ENCODE measurements around the gene FN1.

Gene FN1

GRCh38 chr2:215379948-215380347, 55.9 kb downstream of the FN1 start:
- no peak overlapping the region for H3K4me3 ChIP-seq (IDR thresholded peaks at IDR 0.05; ENCODE audit: insufficient read depth, low read depth, low read length)
- H4K20me1 ChIP-seq (ENCODE audit: insufficient read depth), result no peaks in the 10 kb centered on the region
- TF ChIP-seq, protein P1, sequence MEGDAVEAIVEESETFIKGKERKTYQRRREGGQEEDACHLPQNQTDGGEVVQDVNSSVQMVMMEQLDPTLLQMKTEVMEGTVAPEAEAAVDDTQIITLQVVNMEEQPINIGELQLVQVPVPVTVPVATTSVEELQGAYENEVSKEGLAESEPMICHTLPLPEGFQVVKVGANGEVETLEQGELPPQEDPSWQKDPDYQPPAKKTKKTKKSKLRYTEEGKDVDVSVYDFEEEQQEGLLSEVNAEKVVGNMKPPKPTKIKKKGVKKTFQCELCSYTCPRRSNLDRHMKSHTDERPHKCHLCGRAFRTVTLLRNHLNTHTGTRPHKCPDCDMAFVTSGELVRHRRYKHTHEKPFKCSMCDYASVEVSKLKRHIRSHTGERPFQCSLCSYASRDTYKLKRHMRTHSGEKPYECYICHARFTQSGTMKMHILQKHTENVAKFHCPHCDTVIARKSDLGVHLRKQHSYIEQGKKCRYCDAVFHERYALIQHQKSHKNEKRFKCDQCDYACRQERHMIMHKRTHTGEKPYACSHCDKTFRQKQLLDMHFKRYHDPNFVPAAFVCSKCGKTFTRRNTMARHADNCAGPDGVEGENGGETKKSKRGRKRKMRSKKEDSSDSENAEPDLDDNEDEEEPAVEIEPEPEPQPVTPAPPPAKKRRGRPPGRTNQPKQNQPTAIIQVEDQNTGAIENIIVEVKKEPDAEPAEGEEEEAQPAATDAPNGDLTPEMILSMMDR (conservative IDR thresholded peaks at IDR 0.05; ENCODE audit: low read depth, low read length), result no peak
- H3K4me2 ChIP-seq, result no peak overlapping the region
- H3K27me3 ChIP-seq (ENCODE audit: insufficient read depth, low read depth), result no peaks in the 10 kb centered on the region
- no peak overlapping the region for H3K9ac ChIP-seq
- no peak overlapping the region for H2AFZ ChIP-seq (ENCODE audit: low read depth)
- no peaks in the 10 kb centered on the region for H3K4me1 ChIP-seq (ENCODE audit: low read depth, poor library complexity, severe bottlenecking)
- no peaks in the 10 kb centered on the region for H3K36me3 ChIP-seq (ENCODE audit: insufficient read depth)
- H3K79me2 ChIP-seq (ENCODE audit: insufficient read depth, low read depth), result no peaks in the 10 kb centered on the region
- H3K27ac ChIP-seq, result no peak overlapping the region

- no peaks in the 10 kb centered on the region for H3K79me2 ChIP-seq (ENCODE audit: insufficient read depth, low read depth)
- H3K4me3 ChIP-seq (IDR thresholded peaks at IDR 0.05; ENCODE audit: insufficient read depth, low read depth, low read length), result no peak overlapping the region
- H2AFZ ChIP-seq (ENCODE audit: low read depth), result no peak overlapping the region
- no peak overlapping the region for H3K4me2 ChIP-seq
- no peaks in the 10 kb centered on the region for H3K27me3 ChIP-seq (ENCODE audit: insufficient read depth, low read depth)
- H4K20me1 ChIP-seq (ENCODE audit: insufficient read depth), result no peaks in the 10 kb centered on the region
- no peaks in the 10 kb centered on the region for H3K36me3 ChIP-seq (ENCODE audit: insufficient read depth)
- no peak overlapping the region for H3K9ac ChIP-seq
- TF ChIP-seq, protein P1 (conservative IDR thresholded peaks at IDR 0.05; ENCODE audit: low read depth, low read length), result no peak
- no peak overlapping the region for H3K27ac ChIP-seq
- H3K4me1 ChIP-seq (ENCODE audit: low read depth, poor library complexity, severe bottlenecking), result no peaks in the 10 kb centered on the region
Observed at GRCh38 chr2:215379039-215379438, 56.8 kb downstream of the FN1 start.

DNA sequence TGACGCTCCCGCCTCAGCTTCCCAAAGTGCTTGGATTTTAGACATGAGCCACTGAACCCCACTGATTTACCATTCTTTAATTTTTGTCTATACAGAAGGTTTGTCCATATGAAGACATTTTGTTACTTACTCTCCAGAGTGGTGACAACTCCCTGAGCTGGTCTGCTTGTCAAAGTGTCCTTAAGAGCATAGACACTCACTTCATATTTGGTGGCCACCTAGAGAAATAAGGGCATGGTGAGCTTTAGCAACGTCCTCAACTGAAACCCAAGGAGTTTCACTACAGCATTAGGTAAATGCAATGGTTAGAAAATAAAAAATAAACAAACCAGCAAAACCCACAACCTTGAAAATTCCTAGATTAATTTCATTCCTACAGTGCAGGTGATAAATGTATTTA, 57.8 kb downstream of the FN1 start:
- H3K9ac ChIP-seq, result no peak overlapping the region
- H2AFZ ChIP-seq (ENCODE audit: low read depth), result no peak overlapping the region
- H3K4me2 ChIP-seq, result no peak overlapping the region
- no peaks in the 10 kb centered on the region for H4K20me1 ChIP-seq (ENCODE audit: insufficient read depth)
- no peak overlapping the region for H3K27ac ChIP-seq
- no peaks in the 10 kb centered on the region for H3K36me3 ChIP-seq (ENCODE audit: insufficient read depth)
- no peaks in the 10 kb centered on the region for H3K4me1 ChIP-seq (ENCODE audit: low read depth, poor library complexity, severe bottlenecking)
- H3K27me3 ChIP-seq (ENCODE audit: insufficient read depth, low read depth), result no peaks in the 10 kb centered on the region
- H3K4me3 ChIP-seq (IDR thresholded peaks at IDR 0.05; ENCODE audit: insufficient read depth, low read depth, low read length), result no peak overlapping the region
- TF ChIP-seq, protein P1 (conservative IDR thresholded peaks at IDR 0.05; ENCODE audit: low read depth, low read length), result no peak
- no peaks in the 10 kb centered on the region for H3K79me2 ChIP-seq (ENCODE audit: insufficient read depth, low read depth)

DNA sequence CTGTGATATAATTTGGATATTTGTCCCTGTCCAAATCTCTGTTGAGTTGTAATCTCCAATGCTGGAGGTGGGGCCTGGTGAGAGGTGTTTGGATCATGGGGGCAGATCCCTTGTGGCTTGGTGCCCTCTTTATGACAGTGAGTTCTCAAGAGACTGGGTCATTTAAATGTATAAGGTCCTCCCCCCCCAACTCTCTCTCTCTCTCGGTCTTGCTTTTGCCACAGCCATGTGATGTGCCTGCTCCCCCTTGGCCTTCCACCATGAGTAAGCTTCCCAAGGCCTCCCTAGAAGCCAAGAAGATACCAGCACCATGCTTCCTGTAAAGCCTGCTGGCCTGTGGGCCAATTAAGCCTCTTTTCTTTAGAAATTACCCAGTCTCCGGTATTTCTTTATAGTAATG, 58.6 kb downstream of the FN1 start:
- Histone ChIP-seq H3K9ac (no peak overlapping the region), H3K79me2 (ENCODE audit: insufficient read depth, low read depth) (no peaks in the 10 kb centered on the region), H3K27ac (no peak overlapping the region), H4K20me1 (ENCODE audit: insufficient read depth) (no peaks in the 10 kb centered on the region), H3K4me2 (no peak overlapping the region), H3K4me1 (ENCODE audit: low read depth, poor library complexity, severe bottlenecking) (no peaks in the 10 kb centered on the region), H3K27me3 (ENCODE audit: insufficient read depth, low read depth) (no peaks in the 10 kb centered on the region), H3K4me3 (IDR thresholded peaks at IDR 0.05; ENCODE audit: insufficient read depth, low read depth, low read length) (no peak overlapping the region), H3K36me3 (ENCODE audit: insufficient read depth) (no peaks in the 10 kb centered on the region), H2AFZ (ENCODE audit: low read depth) (no peak overlapping the region)
- TF ChIP-seq, protein P1 (conservative IDR thresholded peaks at IDR 0.05; ENCODE audit: low read depth, low read length), result no peak
